ENCODE measurements around the gene LRRC14B.
A peak's percentile ranks its signal among the peaks of the same experiment; 100 is the strongest.
"Not testable (repeated sequence)": the region's sequence is repeated elsewhere in the genome, so short reads cannot be mapped to it uniquely, and the experiment has no call there.

Gene LRRC14B

GRCh38 chr5:208449-209114, 17.3 kb downstream of the LRRC14B start:
- DNase-seq = no peak

- no peak for DNase-seq
Observed at GRCh38 chr5:213803-214395, 22.6 kb downstream of the LRRC14B start.

GRCh38 chr5:215256-215655, 24.0 kb downstream of the LRRC14B start:
- DNase-seq = not testable (repeated sequence)

DNA sequence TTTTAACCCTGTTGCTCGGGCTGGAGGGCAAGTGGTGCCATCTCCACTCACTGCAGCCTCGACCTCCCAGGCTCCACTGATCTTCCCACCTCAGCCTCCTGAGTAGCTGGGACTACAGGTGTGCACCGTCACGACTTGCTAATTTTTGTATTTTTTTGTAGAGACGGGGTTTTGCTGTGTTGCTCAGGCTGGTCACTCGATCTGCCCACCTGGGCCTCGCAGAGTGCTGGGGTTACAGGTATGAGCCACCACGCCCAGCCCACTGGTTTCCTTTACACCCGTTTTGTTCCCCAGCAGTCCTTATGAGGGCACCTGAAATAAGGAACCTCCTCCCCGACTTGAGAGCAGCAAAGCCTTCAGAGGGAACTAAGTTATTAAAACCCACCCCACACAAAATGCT, 24.8 kb downstream of the LRRC14B start:
- not testable (repeated sequence) for DNase-seq

GRCh38 chr5:217494-218456, 26.5 kb downstream of the LRRC14B start, which contains the start of the genes CCDC127 and SDHA:
TSS of gene CCDC127 (minus strand) at chr5:218153. CDS start at chr5:216849, 1,304 bp downstream.
TSS of gene SDHA (plus strand) at chr5:218320. CDS start at chr5:218356, 36 bp downstream.
- DNase-seq = peak; percentile 97

DNA sequence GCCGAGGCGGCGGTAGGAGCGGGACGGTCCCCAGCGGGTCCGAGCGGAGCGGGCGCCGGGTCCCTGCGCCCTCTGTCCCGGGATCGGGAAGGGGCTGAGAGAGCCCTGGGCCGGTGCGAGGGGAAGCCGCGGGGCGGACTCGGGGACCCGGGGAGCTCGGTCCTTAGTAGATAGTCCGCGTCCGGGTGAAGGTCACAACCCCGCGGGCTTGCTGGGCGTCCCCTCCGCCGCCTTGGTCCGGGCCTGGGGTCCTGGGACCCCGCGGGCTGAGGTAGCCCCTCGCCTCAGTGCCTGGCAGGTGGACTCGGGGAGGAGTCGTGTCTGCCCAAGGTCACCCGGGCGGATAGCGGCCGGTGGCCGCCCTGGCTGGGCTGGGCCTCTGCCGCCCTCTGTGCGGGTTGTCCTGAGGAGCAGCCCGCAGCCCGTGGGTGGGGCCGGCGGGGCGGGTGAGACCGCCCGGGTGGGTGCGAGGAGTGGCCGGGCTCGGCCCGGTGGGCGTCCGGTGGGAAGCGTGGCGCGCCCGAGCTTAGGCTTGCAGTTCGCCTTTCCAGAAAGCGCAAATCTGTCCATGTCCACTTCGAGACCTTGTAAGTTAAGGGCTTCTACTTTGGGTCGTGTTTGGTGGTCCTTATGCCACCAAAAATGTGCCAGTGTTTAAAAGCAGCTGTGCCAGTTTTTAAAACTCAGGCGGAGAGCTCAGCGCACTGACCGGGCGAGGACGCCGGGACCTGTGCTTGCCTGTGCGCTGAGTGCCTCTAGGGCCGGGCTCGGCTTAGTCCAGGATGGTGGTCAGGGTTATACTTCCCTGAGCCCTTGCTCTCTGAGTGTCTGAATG, 27.4 kb downstream of the LRRC14B start:
- DNase-seq = no peak

- no peak for DNase-seq
Observed at GRCh38 chr5:219460-219863, 28.2 kb downstream of the LRRC14B start.

DNA sequence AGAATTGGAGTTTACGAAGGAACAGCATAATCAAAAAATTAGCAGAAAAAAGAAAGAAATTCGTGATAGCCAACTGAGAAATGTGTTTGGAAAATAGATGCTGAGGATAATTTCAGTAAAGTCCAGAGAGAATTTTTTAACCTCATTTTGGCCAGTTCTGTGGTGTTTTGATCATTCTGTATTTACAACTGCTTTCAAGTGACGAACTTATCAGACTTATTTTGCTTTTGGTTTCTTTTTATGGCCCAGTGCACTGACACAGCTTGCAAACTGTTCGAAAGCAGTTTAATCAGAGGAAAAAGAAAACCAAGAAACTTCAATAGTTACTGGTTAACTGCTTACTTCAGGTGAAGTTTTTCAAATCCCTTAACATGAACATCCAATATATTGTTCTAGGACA, 28.7 kb downstream of the LRRC14B start:
- no peak for DNase-seq

- not testable (repeated sequence) for DNase-seq
Observed at GRCh38 chr5:222951-223715, 31.8 kb downstream of the LRRC14B start.

DNA sequence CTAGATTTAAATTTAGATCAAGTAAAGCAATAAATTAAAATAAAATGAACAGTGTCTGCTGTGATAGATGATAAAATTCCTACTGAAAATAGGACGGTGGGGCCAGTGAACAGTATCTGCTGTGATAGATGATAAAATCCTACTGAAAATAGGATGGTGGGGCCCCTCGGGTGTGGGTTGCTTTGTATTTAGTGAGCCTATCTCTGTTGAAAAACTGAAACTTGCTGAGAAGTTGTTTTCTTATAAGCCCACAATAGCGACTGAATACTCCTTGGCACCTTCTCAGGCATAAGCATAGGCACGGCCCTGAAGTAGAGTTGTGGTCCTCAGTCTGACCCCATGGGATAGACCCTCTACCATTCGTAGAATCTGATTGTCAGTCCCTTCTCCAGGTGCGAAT, 32.5 kb downstream of the LRRC14B start:
- no peak for DNase-seq

DNA sequence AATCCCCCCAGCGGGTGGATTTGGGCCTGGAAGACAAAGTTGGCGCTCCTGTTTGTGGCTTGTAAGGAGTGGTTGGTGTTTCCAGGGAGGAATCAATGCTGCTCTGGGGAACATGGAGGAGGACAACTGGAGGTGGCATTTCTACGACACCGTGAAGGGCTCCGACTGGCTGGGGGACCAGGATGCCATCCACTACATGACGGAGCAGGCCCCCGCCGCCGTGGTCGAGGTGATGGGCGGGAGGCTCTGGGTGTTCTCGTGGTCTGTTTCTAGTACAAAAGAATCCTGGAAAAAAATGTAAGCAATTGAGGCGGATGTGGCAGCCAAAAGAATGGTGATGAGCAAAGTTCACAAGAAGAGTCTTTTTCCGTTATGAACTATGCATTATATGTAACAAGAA, 34.0 kb downstream of the LRRC14B start:
- DNase-seq = no peak

- not testable (repeated sequence) for DNase-seq
Observed at GRCh38 chr5:227375-227774, 36.1 kb downstream of the LRRC14B start.

DNA sequence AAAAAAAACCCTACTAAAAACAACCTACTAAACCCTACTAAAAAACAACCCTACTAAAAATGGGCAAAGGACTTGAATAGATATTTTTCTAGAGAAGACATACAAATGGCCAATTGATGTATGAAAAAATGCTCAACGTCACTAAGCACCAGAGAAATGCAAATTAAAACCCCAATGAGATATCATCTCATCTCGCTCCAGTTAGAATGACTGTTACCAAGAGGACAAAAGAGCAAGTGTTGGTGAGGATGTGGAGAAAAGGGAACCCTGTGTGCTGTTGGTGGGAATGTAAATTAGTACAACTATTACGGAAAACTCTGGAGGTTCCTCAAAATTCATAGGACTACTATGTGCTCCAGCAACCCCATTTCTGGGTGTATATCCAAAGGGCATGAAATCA, 37.6 kb downstream of the LRRC14B start:
- DNase-seq = no peak

GRCh38 chr5:230711-231110, 39.4 kb downstream of the LRRC14B start:
- no peak for DNase-seq

DNA sequence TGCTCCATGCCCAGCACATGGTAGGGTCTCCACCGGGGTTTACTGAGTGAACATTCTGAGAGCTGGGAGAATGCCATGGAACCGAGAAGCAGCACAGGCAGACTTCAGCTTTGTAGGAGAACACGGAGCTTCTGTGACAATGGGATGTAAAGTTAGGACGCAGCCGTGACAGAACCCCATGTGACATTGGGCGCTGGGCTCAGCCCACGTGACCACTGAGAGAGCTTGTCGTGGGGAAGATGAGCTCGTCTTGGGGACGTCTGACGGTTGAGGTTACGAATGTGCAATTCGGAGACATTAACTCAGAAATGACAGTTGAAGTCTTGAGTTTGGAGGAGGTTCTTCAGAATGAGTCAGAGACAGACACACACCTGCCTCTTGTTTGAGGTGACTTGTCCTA, 40.4 kb downstream of the LRRC14B start:
- no peak for DNase-seq

DNA sequence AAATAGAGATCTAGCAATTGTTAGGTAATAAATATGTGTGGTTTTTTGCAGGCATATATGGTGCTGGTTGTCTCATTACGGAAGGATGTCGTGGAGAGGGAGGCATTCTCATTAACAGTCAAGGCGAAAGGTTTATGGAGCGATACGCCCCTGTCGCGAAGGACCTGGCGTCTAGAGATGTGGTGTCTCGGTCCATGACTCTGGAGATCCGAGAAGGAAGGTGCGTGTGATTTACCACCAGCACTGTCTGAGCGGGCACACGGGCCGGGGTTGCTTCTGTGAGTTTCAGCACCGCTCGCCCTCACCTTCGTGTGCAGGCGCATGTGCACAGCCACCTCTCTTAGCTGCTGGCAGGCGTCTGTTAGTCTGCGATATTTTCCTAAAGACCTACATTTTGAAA, 42.1 kb downstream of the LRRC14B start:
- not testable (repeated sequence) for DNase-seq

GRCh38 chr5:234450-234849, 43.2 kb downstream of the LRRC14B start:
- no peak for DNase-seq

DNA sequence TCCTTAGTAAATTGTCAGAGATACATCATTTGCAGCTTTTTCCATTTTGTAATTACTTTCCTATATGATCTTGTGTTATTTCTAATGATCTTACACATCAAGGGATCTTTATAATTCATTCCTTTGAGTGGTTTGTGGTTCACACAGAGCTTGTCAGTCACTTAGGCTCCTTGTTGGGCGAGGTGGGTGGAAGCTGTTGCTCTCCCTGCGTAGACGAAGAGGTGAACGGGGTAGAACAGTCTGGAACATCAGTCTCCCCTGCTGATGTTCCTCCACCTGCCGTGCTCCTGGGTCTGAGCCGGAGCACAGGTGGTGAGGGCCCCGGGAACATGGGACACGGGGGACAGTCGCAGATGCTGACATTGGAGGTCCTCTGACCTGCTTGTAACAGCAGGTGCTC, 44.2 kb downstream of the LRRC14B start:
- DNase-seq = not testable (repeated sequence)

- not testable (repeated sequence) for DNase-seq
Observed at GRCh38 chr5:237931-238330, 46.6 kb downstream of the LRRC14B start.

DNA sequence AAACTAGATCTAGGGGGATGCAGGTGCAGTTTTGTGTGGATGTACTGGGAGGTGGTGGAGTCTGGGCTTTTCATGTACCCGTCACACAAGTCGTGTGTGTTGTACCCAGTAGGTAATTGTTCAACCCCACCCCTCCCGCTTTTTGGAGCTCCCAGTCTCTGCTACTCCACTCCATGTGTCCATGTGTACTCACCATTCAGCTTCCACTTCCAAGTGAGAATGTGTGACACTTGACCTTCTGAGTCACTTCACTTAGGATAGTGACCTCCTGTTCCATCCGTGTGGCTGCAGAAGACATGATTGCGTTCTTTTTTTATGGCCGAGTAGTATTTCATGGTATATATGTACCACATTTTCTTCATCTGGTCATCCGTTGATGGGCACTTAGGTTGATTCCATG, 49.3 kb downstream of the LRRC14B start:
- not testable (repeated sequence) for DNase-seq

- not testable (repeated sequence) for DNase-seq
Observed at GRCh38 chr5:241045-241669, 49.9 kb downstream of the LRRC14B start.

Data from NCI-H774 (cell line).